ENCODE results near the gene ANKRD26. TPM values are rescaled to one million over a fixed set of nuclear protein-coding genes. Genes with fewer than 3 reads are reported as not detected.

Gene ANKRD26
- total RNA-seq, 3 donors from 2014 or later (not counting 1 experiment from before 2014, with no cell fraction given) = 7.0 to 10.8 (median 9.2) TPM

DNA sequence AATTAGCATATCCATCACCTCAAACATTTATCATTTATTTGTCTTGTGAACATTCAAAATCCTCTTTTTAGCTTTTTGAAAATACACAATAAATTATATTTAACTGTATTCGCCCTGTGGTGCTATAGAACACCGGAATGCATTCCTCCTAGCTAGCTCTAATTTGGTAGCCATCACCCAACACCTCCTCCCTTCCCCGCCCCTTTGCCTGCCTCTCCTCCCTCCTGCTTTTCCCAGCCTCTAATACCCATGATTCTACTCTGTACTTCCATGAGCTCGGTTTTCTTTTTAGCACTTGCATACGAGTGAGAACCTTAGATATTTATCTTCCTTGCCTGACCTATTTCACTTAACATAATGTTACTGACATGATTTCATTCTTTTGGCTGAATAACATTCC, 80.1 kb downstream of the ANKRD26 start:
- ATAC-seq (no peak), DNase-seq (no peak)
- no peaks in the 10 kb centered on the region for H3K9me3 Mint-ChIP-seq
- H3K4me3 Mint-ChIP-seq = no peak overlapping the region
- H3K4me1 ChIP-seq (ENCODE audit: control insufficient read depth, insufficient read depth, low read length) = no peaks in the 10 kb centered on the region
- H3K9me3 ChIP-seq (ENCODE audit: control insufficient read depth, insufficient read depth, low read length) = no peaks in the 10 kb centered on the region
- no peaks in the 10 kb centered on the region for H3K27me3 ChIP-seq (ENCODE audit: control insufficient read depth, insufficient read depth, low read length)
- H3K4me3 ChIP-seq (ENCODE audit: low read length) = no peak overlapping the region
- 94% methylated on average over 5 of the region's 5 CpGs for WGBS (ENCODE audit: insufficient coverage)
- no peaks in the 10 kb centered on the region for H3K4me1 Mint-ChIP-seq
- peaks cover 2% of the 10 kb centered on the region for H3K36me3 ChIP-seq (ENCODE audit: control insufficient read depth, insufficient read depth, low read length)
- H3K36me3 Mint-ChIP-seq = peaks cover 11% of the 10 kb centered on the region
- H3K27me3 Mint-ChIP-seq (ENCODE audit: low read depth in 2 of 2) = no peaks in the 10 kb centered on the region
- no peak overlapping the region for H3K27ac Mint-ChIP-seq
- TF ChIP-seq, protein P1, sequence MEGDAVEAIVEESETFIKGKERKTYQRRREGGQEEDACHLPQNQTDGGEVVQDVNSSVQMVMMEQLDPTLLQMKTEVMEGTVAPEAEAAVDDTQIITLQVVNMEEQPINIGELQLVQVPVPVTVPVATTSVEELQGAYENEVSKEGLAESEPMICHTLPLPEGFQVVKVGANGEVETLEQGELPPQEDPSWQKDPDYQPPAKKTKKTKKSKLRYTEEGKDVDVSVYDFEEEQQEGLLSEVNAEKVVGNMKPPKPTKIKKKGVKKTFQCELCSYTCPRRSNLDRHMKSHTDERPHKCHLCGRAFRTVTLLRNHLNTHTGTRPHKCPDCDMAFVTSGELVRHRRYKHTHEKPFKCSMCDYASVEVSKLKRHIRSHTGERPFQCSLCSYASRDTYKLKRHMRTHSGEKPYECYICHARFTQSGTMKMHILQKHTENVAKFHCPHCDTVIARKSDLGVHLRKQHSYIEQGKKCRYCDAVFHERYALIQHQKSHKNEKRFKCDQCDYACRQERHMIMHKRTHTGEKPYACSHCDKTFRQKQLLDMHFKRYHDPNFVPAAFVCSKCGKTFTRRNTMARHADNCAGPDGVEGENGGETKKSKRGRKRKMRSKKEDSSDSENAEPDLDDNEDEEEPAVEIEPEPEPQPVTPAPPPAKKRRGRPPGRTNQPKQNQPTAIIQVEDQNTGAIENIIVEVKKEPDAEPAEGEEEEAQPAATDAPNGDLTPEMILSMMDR (IDR thresholded peaks at IDR 0.05) = no peak
- intact Hi-C loops (cut with micrococcal nuclease) = no loop called here
- no peak overlapping the region for H3K27ac ChIP-seq (ENCODE audit: low read length)

GRCh38 chr10:27019827-27020226, 80.5 kb downstream of the ANKRD26 start:
- no peak overlapping the region for H3K27ac Mint-ChIP-seq
- peaks cover 2% of the 10 kb centered on the region for H3K36me3 ChIP-seq (ENCODE audit: control insufficient read depth, insufficient read depth, low read length)
- no peaks in the 10 kb centered on the region for H3K27me3 ChIP-seq (ENCODE audit: control insufficient read depth, insufficient read depth, low read length)
- no peaks in the 10 kb centered on the region for H3K9me3 Mint-ChIP-seq
- ATAC-seq (no peak), DNase-seq (no peak)
- TF ChIP-seq, protein P1 (IDR thresholded peaks at IDR 0.05) = no peak
- intact Hi-C loops (cut with micrococcal nuclease) = no loop called here
- WGBS (ENCODE audit: insufficient coverage) = 99% methylated on average over 3 of the region's 4 CpGs
- no peak overlapping the region for H3K27ac ChIP-seq (ENCODE audit: low read length)
- no peaks in the 10 kb centered on the region for H3K4me1 ChIP-seq (ENCODE audit: control insufficient read depth, insufficient read depth, low read length)
- H3K36me3 Mint-ChIP-seq = peaks cover 11% of the 10 kb centered on the region
- H3K27me3 Mint-ChIP-seq (ENCODE audit: low read depth in 2 of 2) = no peaks in the 10 kb centered on the region
- H3K9me3 ChIP-seq (ENCODE audit: control insufficient read depth, insufficient read depth, low read length) = no peaks in the 10 kb centered on the region
- no peak overlapping the region for H3K4me3 Mint-ChIP-seq
- H3K4me3 ChIP-seq (ENCODE audit: low read length) = no peak overlapping the region
- H3K4me1 Mint-ChIP-seq = no peaks in the 10 kb centered on the region

DNA sequence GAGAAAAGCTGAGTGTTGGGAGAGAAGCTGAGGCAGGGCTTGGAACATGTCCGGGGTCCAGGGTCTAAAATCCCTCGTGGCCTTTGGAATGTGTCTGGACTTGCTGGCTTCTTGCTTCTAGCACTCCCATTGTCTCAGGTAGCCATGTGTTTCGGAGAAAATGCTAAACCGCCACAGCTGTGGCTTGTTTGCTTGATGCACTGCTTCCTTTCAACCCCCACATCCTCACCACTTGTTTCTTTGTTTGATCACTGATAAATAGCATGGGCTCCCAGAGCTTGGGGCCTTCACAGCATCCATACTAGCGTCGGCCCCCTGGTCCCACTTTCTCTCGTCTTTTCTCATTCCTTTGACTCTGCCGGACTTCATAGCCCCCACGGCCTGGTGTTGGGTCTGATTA, 102.7 kb downstream of the ANKRD26 start:
- H3K36me3 Mint-ChIP-seq = no peaks in the 10 kb centered on the region
- Histone ChIP-seq H3K4me3 (ENCODE audit: low read length) (no peak overlapping the region), H3K27ac (ENCODE audit: low read length) (no peak overlapping the region), H3K27me3 (ENCODE audit: control insufficient read depth, insufficient read depth, low read length) (no peaks in the 10 kb centered on the region), H3K4me1 (ENCODE audit: control insufficient read depth, insufficient read depth, low read length) (no peaks in the 10 kb centered on the region), H3K9me3 (ENCODE audit: control insufficient read depth, insufficient read depth, low read length) (no peaks in the 10 kb centered on the region), H3K36me3 (ENCODE audit: control insufficient read depth, insufficient read depth, low read length) (no peaks in the 10 kb centered on the region)
- no peak overlapping the region for H3K27ac Mint-ChIP-seq
- H3K4me1 Mint-ChIP-seq = no peaks in the 10 kb centered on the region
- no peaks in the 10 kb centered on the region for H3K27me3 Mint-ChIP-seq (ENCODE audit: low read depth in 2 of 2)
- 92% methylated on average over 9 of the region's 9 CpGs for WGBS (ENCODE audit: insufficient coverage)
- no peak overlapping the region for H3K4me3 Mint-ChIP-seq
- intact Hi-C loops (cut with micrococcal nuclease) = no loop called here
- ATAC-seq (no peak), DNase-seq (no peak)
- H3K9me3 Mint-ChIP-seq = no peaks in the 10 kb centered on the region
- TF ChIP-seq, protein P1 (IDR thresholded peaks at IDR 0.05) = no peak

DNA sequence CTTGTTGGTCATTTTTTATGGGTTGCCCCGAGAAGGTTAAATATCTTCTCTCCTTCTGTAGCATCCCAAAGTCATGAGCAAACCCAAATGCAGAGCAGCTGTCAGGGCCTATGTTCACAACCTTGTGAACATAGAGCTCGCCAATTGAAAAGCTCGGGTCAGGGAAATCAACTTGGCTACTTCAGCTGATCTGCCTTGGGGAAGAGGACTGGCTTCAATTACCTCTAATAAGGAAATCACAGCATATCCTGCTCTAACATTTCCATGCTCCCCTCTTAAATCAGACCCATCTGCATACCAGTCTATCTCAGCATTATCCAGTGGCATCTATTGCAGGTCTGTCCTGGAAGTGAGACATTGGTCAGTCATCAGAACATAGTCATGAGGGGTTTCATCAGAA, 105.6 kb downstream of the ANKRD26 start:
- WGBS (ENCODE audit: insufficient coverage) = 100% methylated on average over 3 of the region's 3 CpGs
- Mint-ChIP-seq H3K9me3 (no peaks in the 10 kb centered on the region), H3K27me3 (ENCODE audit: low read depth in 2 of 2) (no peaks in the 10 kb centered on the region), H3K27ac (no peak overlapping the region), H3K36me3 (no peaks in the 10 kb centered on the region), H3K4me3 (no peak overlapping the region), H3K4me1 (no peaks in the 10 kb centered on the region)
- DNase-seq (no peak), ATAC-seq (no peak)
- Histone ChIP-seq H3K27me3 (ENCODE audit: control insufficient read depth, insufficient read depth, low read length) (no peaks in the 10 kb centered on the region), H3K27ac (ENCODE audit: low read length) (no peak overlapping the region), H3K36me3 (ENCODE audit: control insufficient read depth, insufficient read depth, low read length) (no peaks in the 10 kb centered on the region), H3K9me3 (ENCODE audit: control insufficient read depth, insufficient read depth, low read length) (no peaks in the 10 kb centered on the region), H3K4me1 (ENCODE audit: control insufficient read depth, insufficient read depth, low read length) (no peaks in the 10 kb centered on the region), H3K4me3 (ENCODE audit: low read length) (no peak overlapping the region)
- TF ChIP-seq, protein P1 (IDR thresholded peaks at IDR 0.05) = no peak
- intact Hi-C loops (cut with micrococcal nuclease) = no loop called here

All from natural killer cell (primary cell).